Liver (tissue), 9 donors: ENCODE measurements around the gene OXTR. TPM values are rescaled to one million over a fixed set of nuclear protein-coding genes. Genes with fewer than 3 reads are reported as not detected.

Experiments
- DNase-seq: peaks from one replicate; pipeline ENCODE4 v3.0.0-alpha.2; 2017; ENCODE audit warnings: low spot score
- H3K27ac ChIP-seq, 2 donors: one replicate each; pipeline ENCODE4 v1.7.0; 2013; ENCODE audit warnings: inconsistent platforms in 2 of 2, low read length in 2 of 2, control low read depth in 1 of 2, low read depth in 1 of 2, mild to moderate bottlenecking in 1 of 2
- H3K27me3 ChIP-seq, 4 donors: one replicate each; pipeline versions ENCODE4 v1.6.1 to v1.7.0; 2013; ENCODE audit warnings: low read length in 3 of 4, inconsistent platforms in 1 of 4, mild to moderate bottlenecking in 1 of 4, moderate library complexity in 1 of 4; ENCODE audit not compliant: control insufficient read depth in 4 of 4, insufficient read depth in 4 of 4
- H3K36me3 ChIP-seq, 4 donors: one replicate each; pipeline versions ENCODE4 v1.6.1 to v1.7.0; 2013; ENCODE audit warnings: low read length in 3 of 4, mild to moderate bottlenecking in 3 of 4, low read depth in 1 of 4, moderate library complexity in 1 of 4; ENCODE audit not compliant: control insufficient read depth in 4 of 4, insufficient read depth in 3 of 4
- H3K4me1 ChIP-seq, 4 donors: one replicate each; pipeline versions ENCODE4 v1.6.1 to v1.7.0; 2013; ENCODE audit warnings: low read length in 3 of 4, mild to moderate bottlenecking in 3 of 4, moderate library complexity in 1 of 4; ENCODE audit not compliant: control insufficient read depth in 4 of 4, insufficient read depth in 4 of 4
- H3K4me3 ChIP-seq, 3 donors: one replicate each; pipeline versions ENCODE4 v1.6.1 to v1.7.0; 2013; ENCODE audit warnings: low read length in 3 of 3, control low read depth in 1 of 3, low read depth in 1 of 3, mild to moderate bottlenecking in 1 of 3
- H3K9ac ChIP-seq, 2 donors: one replicate each; pipeline ENCODE4 v1.7.0; 2013; ENCODE audit warnings: low read length in 2 of 2, mild to moderate bottlenecking in 2 of 2, moderate library complexity in 2 of 2, control low read depth in 1 of 2, low read depth in 1 of 2
- H3K9me3 ChIP-seq, 4 donors: one replicate each; pipeline versions ENCODE4 v1.6.1 to v1.7.0; 2013; ENCODE audit warnings: low read length in 3 of 4; ENCODE audit not compliant: control insufficient read depth in 4 of 4
- ATF3 ChIP-seq: IDR thresholded peaks from 2 replicates; pipeline ENCODE4 v1.6.1; 2016; ENCODE audit warnings: antibody characterized with exemption
- CTCF ChIP-seq: fragments of 150-350 bp; IDR thresholded peaks from 2 replicates; pipeline ENCODE4 v1.5.1; 2017; ENCODE audit warnings: improper control_type of control experiment, low read depth, low read length; ENCODE audit not compliant: missing input control
- EGR1 ChIP-seq, 2 donors: IDR thresholded peaks; 2 replicates each; pipeline ENCODE4 v1.6.1; 2016 to 2018; ENCODE audit warnings: antibody characterized with exemption in 2 of 2, low read depth in 2 of 2
- FOXA1 ChIP-seq: IDR thresholded peaks from 2 replicates; pipeline ENCODE4 v1.6.1; 2016; ENCODE audit warnings: antibody characterized with exemption
- FOXA2 ChIP-seq: IDR thresholded peaks from 2 replicates; pipeline ENCODE4 v1.6.1; 2016; ENCODE audit warnings: antibody characterized with exemption
- GABPA ChIP-seq, 2 donors: IDR thresholded peaks in 1 of 2; conservative IDR thresholded peaks in 1 of 2; 2 replicates each; pipeline ENCODE4 v1.6.1; 2016; ENCODE audit warnings: antibody characterized with exemption in 2 of 2, mild to moderate bottlenecking in 1 of 2, moderate library complexity in 1 of 2
- HNF4A ChIP-seq, 2 donors: conservative IDR thresholded peaks; 2 replicates each; pipeline ENCODE4 v1.6.1; 2016; ENCODE audit warnings: antibody characterized with exemption in 2 of 2, mild to moderate bottlenecking in 2 of 2
- HNF4G ChIP-seq: IDR thresholded peaks from 2 replicates; pipeline ENCODE4 v1.6.1; 2016; ENCODE audit warnings: antibody characterized with exemption
- JUND ChIP-seq, 2 donors: IDR thresholded peaks; 2 replicates each; pipeline ENCODE4 v1.6.1; 2016; ENCODE audit warnings: antibody characterized with exemption in 2 of 2
- MAX ChIP-seq: IDR thresholded peaks from 2 replicates; pipeline ENCODE4 v1.6.1; 2016; ENCODE audit warnings: antibody characterized with exemption
- NR2F2 ChIP-seq: IDR thresholded peaks from 2 replicates; pipeline ENCODE4 v1.6.1; 2016; ENCODE audit warnings: antibody characterized with exemption
- RAD21 ChIP-seq, 2 donors: IDR thresholded peaks; 2 replicates each; pipeline ENCODE4 v1.6.1; 2016; ENCODE audit warnings: antibody characterized with exemption in 2 of 2, mild to moderate bottlenecking in 2 of 2
- REST ChIP-seq: IDR thresholded peaks from 2 replicates; pipeline ENCODE4 v1.6.1; 2016; ENCODE audit warnings: antibody characterized with exemption, mild to moderate bottlenecking
- RXRA ChIP-seq, 2 donors: IDR thresholded peaks; 2 replicates each; pipeline ENCODE4 v1.6.1; 2017 to 2018; ENCODE audit warnings: antibody characterized with exemption in 2 of 2, mild to moderate bottlenecking in 1 of 2
- SP1 ChIP-seq: IDR thresholded peaks from 2 replicates; pipeline ENCODE4 v1.6.1; 2018; ENCODE audit warnings: antibody characterized with exemption, mild to moderate bottlenecking
- TAF1 ChIP-seq: conservative IDR thresholded peaks from 2 replicates; pipeline ENCODE4 v1.6.1; 2016; ENCODE audit warnings: antibody characterized with exemption, mild to moderate bottlenecking
- YY1 ChIP-seq: IDR thresholded peaks from 2 replicates; pipeline ENCODE4 v1.6.1; 2016; ENCODE audit warnings: antibody characterized with exemption, mild to moderate bottlenecking
- ZBTB33 ChIP-seq: IDR thresholded peaks from 2 replicates; pipeline ENCODE4 v1.6.1; 2016; ENCODE audit warnings: antibody characterized with exemption
- WGBS: extraction: QIAGEN DNeasy Blood & Tissue Kit; methylation state at CpG from one replicate; pipeline ENCODE4 v1.1.7; 2013; 5-methylcytosine and 5-hydroxymethylcytosine counted together
- polyA plus RNA-seq, 2 donors: library from polyadenylated mRNA; stranded (reverse) in 1 of 2; unstranded in 1 of 2; fragments of 200-250 nt in 1 of 2; fragments of >200 nt in 1 of 2; fragmentation: Nextera tagmentation in 1 of 2; extraction: Ambion mirVana in 1 of 2; gene quantifications; one replicate each; pipeline versions ENCODE4 v1.2.1 to v1.2.3, GENCODE V29; 2013 to 2015
- total RNA-seq, 2 donors: library from RNA; depleted of rRNA; stranded (reverse); fragments of >200 nt; gene quantifications; one replicate each; pipeline ENCODE4 v1.2.3, GENCODE V29; 2014
- donor health status: healthy.
- donor health status: healthy.
- donor health status: healthy.
- donor health status: healthy.
- donor health status: healthy.

OXTR gene
- total and polyA plus RNA-seq, 4 donors: 0.05 to 0.28 (median 0.08) TPM; not detected in 1

- Histone ChIP-seq H3K9ac (no peak overlapping the region), H3K27me3 (no peaks in the 10 kb centered on the region), H3K4me3 (no peak overlapping the region), H3K4me1 (no peaks in the 10 kb centered on the region), H3K27ac (no peak overlapping the region), H3K36me3 (no peaks in the 10 kb centered on the region), H3K9me3 (peaks cover 0 to 5% (median 0%) of the 10 kb centered on the region in 4 donors)
- 90% methylated on average over 2 of the region's 2 CpGs for WGBS
- no peak for DNase-seq
- TF ChIP-seq ATF3: no peak
- no peak for TF ChIP-seq REST
- TF ChIP-seq FOXA2: no peak
- TF ChIP-seq EGR1 (IDR thresholded peaks at IDR 0.05; ENCODE audit: low read depth in 2 of 2): no peak
- TF ChIP-seq MAX: no peak
- no peak for TF ChIP-seq HNF4A (conservative IDR thresholded peaks at IDR 0.05)
- TF ChIP-seq RXRA (IDR thresholded peaks at IDR 0.05): no peak
- no peak for TF ChIP-seq GABPA (IDR thresholded peaks at IDR 0.05 in 1 of 2, conservative IDR thresholded peaks at IDR 0.05 in 1 of 2)
- TF ChIP-seq NR2F2: no peak
- no peak for TF ChIP-seq YY1
- TF ChIP-seq TAF1: no peak
These were observed 21.1 kb upstream of the OXTR start for GRCh38 chr3:8790529-8790928.

- WGBS: 93% methylated on average over 3 of the region's 3 CpGs
- TF ChIP-seq ATF3: no peak
- no peak for TF ChIP-seq HNF4G
- TF ChIP-seq JUND (IDR thresholded peaks at IDR 0.05): no peak
- TF ChIP-seq YY1: no peak
- TF ChIP-seq TAF1: no peak
- TF ChIP-seq RAD21 (IDR thresholded peaks at IDR 0.05): no peak
- TF ChIP-seq FOXA1: no peak
- TF ChIP-seq CTCF: no peak
- no peak for TF ChIP-seq ZBTB33
- TF ChIP-seq FOXA2: no peak
- no peak for TF ChIP-seq REST
- no peak for TF ChIP-seq SP1
- TF ChIP-seq HNF4A (conservative IDR thresholded peaks at IDR 0.05): no peak
- no peak for TF ChIP-seq GABPA (IDR thresholded peaks at IDR 0.05 in 1 of 2, conservative IDR thresholded peaks at IDR 0.05 in 1 of 2)
- TF ChIP-seq RXRA (IDR thresholded peaks at IDR 0.05): no peak
- no peak for TF ChIP-seq MAX
- no peak for TF ChIP-seq EGR1 (IDR thresholded peaks at IDR 0.05; ENCODE audit: low read depth in 2 of 2)
- TF ChIP-seq NR2F2: no peak
- no peaks in the 10 kb centered on the region for H3K4me1 ChIP-seq
These were observed 15.4 kb upstream of the OXTR start for GRCh38 chr3:8784676-8785435.

More at GRCh38 chr3:8784676-8785435, 15.4 kb upstream of the OXTR start:
- H3K9ac ChIP-seq: no peak overlapping the region
- H3K9me3 ChIP-seq: peaks cover 0 to 5% (median 0%) of the 10 kb centered on the region in 4 donors
- H3K36me3 ChIP-seq: no peaks in the 10 kb centered on the region
- H3K27ac ChIP-seq: no peak overlapping the region
- no peak for DNase-seq
- no peak overlapping the region for H3K4me3 ChIP-seq
- H3K27me3 ChIP-seq: no peaks in the 10 kb centered on the region
